ENCODE results near the gene DNAJC17.
A peak's percentile ranks its signal among the peaks of the same experiment; 100 is the strongest.

The DNAJC17 gene

GRCh38 chr15:40845511-40846284 lies 38.4 kb upstream of the DNAJC17 start:
- peak overlapping the region; percentile 69 for H3K4me3 ChIP-seq (ENCODE audit: low read depth, low read length)
- H3K9ac ChIP-seq (ENCODE audit: low read length), result peak overlapping the region; percentile 49

GRCh38 chr15:40845036-40845435 lies 37.8 kb upstream of the DNAJC17 start:
- Histone ChIP-seq H3K9ac (ENCODE audit: low read length) (peak overlapping the region; percentile 43), H3K27ac (ENCODE audit: low read depth, low read length) (no peak overlapping the region), H3K9me3 (ENCODE audit: control insufficient read depth, insufficient read depth, low read depth, low read length) (no peaks in the 10 kb centered on the region), H3K36me3 (ENCODE audit: control insufficient read depth, insufficient read depth, low read length) (peaks cover 15% of the 10 kb centered on the region; the same call in 1 of the 2 replicates), H3K27me3 (ENCODE audit: control insufficient read depth, insufficient read depth, low read length) (peaks cover 26% of the 10 kb centered on the region; the same call in 1 of the 2 replicates), H3K4me1 (ENCODE audit: control insufficient read depth, insufficient read depth, low read length) (peaks cover 33% of the 10 kb centered on the region), H3K4me3 (ENCODE audit: low read depth, low read length) (peak overlapping the region; percentile 69)

More at GRCh38 chr15:40845511-40846284, 38.4 kb upstream of the DNAJC17 start:
- Histone ChIP-seq H3K27ac (ENCODE audit: low read depth, low read length) (no peak overlapping the region), H3K9me3 (ENCODE audit: control insufficient read depth, insufficient read depth, low read depth, low read length) (no peaks in the 10 kb centered on the region), H3K27me3 (ENCODE audit: control insufficient read depth, insufficient read depth, low read length) (peaks cover 26% of the 10 kb centered on the region; the same call in 1 of the 2 replicates), H3K4me1 (ENCODE audit: control insufficient read depth, insufficient read depth, low read length) (peaks cover 33% of the 10 kb centered on the region), H3K36me3 (ENCODE audit: control insufficient read depth, insufficient read depth, low read length) (peaks cover 20% of the 10 kb centered on the region)

GRCh38 chr15:40844696-40845030 lies 37.4 kb upstream of the DNAJC17 start:
- Histone ChIP-seq H3K36me3 (ENCODE audit: control insufficient read depth, insufficient read depth, low read length) (peaks cover 15% of the 10 kb centered on the region; the same call in 1 of the 2 replicates), H3K9ac (ENCODE audit: low read length) (peak overlapping the region; percentile 34), H3K27me3 (ENCODE audit: control insufficient read depth, insufficient read depth, low read length) (peaks cover 26% of the 10 kb centered on the region; the same call in 1 of the 2 replicates), H3K4me1 (ENCODE audit: control insufficient read depth, insufficient read depth, low read length) (peaks cover 33% of the 10 kb centered on the region), H3K9me3 (ENCODE audit: control insufficient read depth, insufficient read depth, low read depth, low read length) (no peaks in the 10 kb centered on the region), H3K4me3 (ENCODE audit: low read depth, low read length) (peak overlapping the region; percentile 69), H3K27ac (ENCODE audit: low read depth, low read length) (peak overlapping the region; percentile 64; the same call in 1 of the 2 replicates)

GRCh38 chr15:40843885-40844695 lies 36.8 kb upstream of the DNAJC17 start, which contains the start of gene SPINT1:
TSS of gene SPINT1 (plus strand) at chr15:40844048. CDS start at chr15:40844555, 507 bp downstream.
- H3K9ac ChIP-seq (ENCODE audit: low read length), result peak within 1 kb of the TSS; percentile 34
- H3K4me3 ChIP-seq (ENCODE audit: low read depth, low read length), result peak within 1 kb of the TSS; percentile 69
- H3K4me1 ChIP-seq (ENCODE audit: control insufficient read depth, insufficient read depth, low read length), result peaks cover 33% of the 10 kb centered on the region

GRCh38 chr15:40843261-40843884 lies 36.1 kb upstream of the DNAJC17 start:
- Histone ChIP-seq H3K36me3 (ENCODE audit: control insufficient read depth, insufficient read depth, low read length) (peaks cover 13% of the 10 kb centered on the region; the same call in 1 of the 2 replicates), H3K9me3 (ENCODE audit: control insufficient read depth, insufficient read depth, low read depth, low read length) (no peaks in the 10 kb centered on the region), H3K9ac (ENCODE audit: low read length) (peak overlapping the region; percentile 34), H3K27me3 (ENCODE audit: control insufficient read depth, insufficient read depth, low read length) (peaks cover 26% of the 10 kb centered on the region; the same call in 1 of the 2 replicates), H3K27ac (ENCODE audit: low read depth, low read length) (no peak overlapping the region), H3K4me3 (ENCODE audit: low read depth, low read length) (peak overlapping the region; percentile 69), H3K4me1 (ENCODE audit: control insufficient read depth, insufficient read depth, low read length) (peaks cover 33% of the 10 kb centered on the region)

More at GRCh38 chr15:40843885-40844695, 36.8 kb upstream of the DNAJC17 start, which contains the start of gene SPINT1:
- H3K27ac ChIP-seq (ENCODE audit: low read depth, low read length), result peak within 1 kb of the TSS; percentile 64
- H3K27me3 ChIP-seq (ENCODE audit: control insufficient read depth, insufficient read depth, low read length), result peaks cover 26% of the 10 kb centered on the region; the same call in 1 of the 2 replicates
- no peaks in the 10 kb centered on the region for H3K9me3 ChIP-seq (ENCODE audit: control insufficient read depth, insufficient read depth, low read depth, low read length)
- H3K36me3 ChIP-seq (ENCODE audit: control insufficient read depth, insufficient read depth, low read length), result peaks cover 15% of the 10 kb centered on the region; the same call in 1 of the 2 replicates

- peaks cover 6% of the 10 kb centered on the region; the same call in 1 of the 2 replicates for H3K36me3 ChIP-seq (ENCODE audit: control insufficient read depth, insufficient read depth, low read length)
- H3K9me3 ChIP-seq (ENCODE audit: control insufficient read depth, insufficient read depth, low read depth, low read length), result no peaks in the 10 kb centered on the region
- H3K27me3 ChIP-seq (ENCODE audit: control insufficient read depth, insufficient read depth, low read length), result peaks cover 26% of the 10 kb centered on the region; the same call in 1 of the 2 replicates
- H3K4me3 ChIP-seq (ENCODE audit: low read depth, low read length), result no peak overlapping the region
- no peak overlapping the region for H3K9ac ChIP-seq (ENCODE audit: low read length)
- H3K4me1 ChIP-seq (ENCODE audit: control insufficient read depth, insufficient read depth, low read length), result peaks cover 22% of the 10 kb centered on the region
- H3K27ac ChIP-seq (ENCODE audit: low read depth, low read length), result no peak overlapping the region
These were observed 34.5 kb upstream of the DNAJC17 start for GRCh38 chr15:40841741-40842140.

GRCh38 chr15:40838756-40839155 lies 31.5 kb upstream of the DNAJC17 start:
- no peaks in the 10 kb centered on the region for H3K36me3 ChIP-seq (ENCODE audit: control insufficient read depth, insufficient read depth, low read length)
- H3K9ac ChIP-seq (ENCODE audit: low read length), result no peak overlapping the region
- H3K4me3 ChIP-seq (ENCODE audit: low read depth, low read length), result no peak overlapping the region
- no peak overlapping the region for H3K27ac ChIP-seq (ENCODE audit: low read depth, low read length)
- peaks cover 14% of the 10 kb centered on the region; the same call in 1 of the 2 replicates for H3K27me3 ChIP-seq (ENCODE audit: control insufficient read depth, insufficient read depth, low read length)
- peaks cover 7% of the 10 kb centered on the region for H3K4me1 ChIP-seq (ENCODE audit: control insufficient read depth, insufficient read depth, low read length)
- no peaks in the 10 kb centered on the region for H3K9me3 ChIP-seq (ENCODE audit: control insufficient read depth, insufficient read depth, low read depth, low read length)

- H3K27me3 ChIP-seq (ENCODE audit: control insufficient read depth, insufficient read depth, low read length), result no peaks in the 10 kb centered on the region
- H3K4me1 ChIP-seq (ENCODE audit: control insufficient read depth, insufficient read depth, low read length), result peaks cover 3% of the 10 kb centered on the region; the same call in 1 of the 2 replicates
- no peaks in the 10 kb centered on the region for H3K36me3 ChIP-seq (ENCODE audit: control insufficient read depth, insufficient read depth, low read length)
- no peaks in the 10 kb centered on the region for H3K9me3 ChIP-seq (ENCODE audit: control insufficient read depth, insufficient read depth, low read depth, low read length)
- H3K27ac ChIP-seq (ENCODE audit: low read depth, low read length), result no peak overlapping the region
- no peak overlapping the region for H3K9ac ChIP-seq (ENCODE audit: low read length)
- H3K4me3 ChIP-seq (ENCODE audit: low read depth, low read length), result no peak overlapping the region
These were observed 28.7 kb upstream of the DNAJC17 start for GRCh38 chr15:40836020-40836419.

GRCh38 chr15:40832903-40833302 lies 25.6 kb upstream of the DNAJC17 start:
- H3K27me3 ChIP-seq (ENCODE audit: control insufficient read depth, insufficient read depth, low read length), result no peaks in the 10 kb centered on the region
- H3K4me3 ChIP-seq (ENCODE audit: low read depth, low read length), result no peak overlapping the region
- H3K4me1 ChIP-seq (ENCODE audit: control insufficient read depth, insufficient read depth, low read length), result peaks cover 7% of the 10 kb centered on the region; the same call in 1 of the 2 replicates
- H3K9me3 ChIP-seq (ENCODE audit: control insufficient read depth, insufficient read depth, low read depth, low read length), result no peaks in the 10 kb centered on the region
- no peak overlapping the region for H3K9ac ChIP-seq (ENCODE audit: low read length)
- H3K36me3 ChIP-seq (ENCODE audit: control insufficient read depth, insufficient read depth, low read length), result no peaks in the 10 kb centered on the region
- H3K27ac ChIP-seq (ENCODE audit: low read depth, low read length), result no peak overlapping the region

GRCh38 chr15:40831861-40832260 lies 24.6 kb upstream of the DNAJC17 start:
- Histone ChIP-seq H3K9ac (ENCODE audit: low read length) (no peak overlapping the region), H3K36me3 (ENCODE audit: control insufficient read depth, insufficient read depth, low read length) (no peaks in the 10 kb centered on the region), H3K4me3 (ENCODE audit: low read depth, low read length) (no peak overlapping the region), H3K27ac (ENCODE audit: low read depth, low read length) (no peak overlapping the region), H3K27me3 (ENCODE audit: control insufficient read depth, insufficient read depth, low read length) (no peaks in the 10 kb centered on the region), H3K4me1 (ENCODE audit: control insufficient read depth, insufficient read depth, low read length) (peaks cover 7% of the 10 kb centered on the region; the same call in 1 of the 2 replicates), H3K9me3 (ENCODE audit: control insufficient read depth, insufficient read depth, low read depth, low read length) (no peaks in the 10 kb centered on the region)
